SJCRH30 (cell line): ENCODE results near the gene UBE2QL1. TPM values are rescaled to one million over a fixed set of nuclear protein-coding genes. Genes with fewer than 3 reads are reported as not detected.
"Not testable (repeated sequence)": the region's sequence is repeated elsewhere in the genome, so short reads cannot be mapped to it uniquely, and the experiment has no call there.

Experiments used
- DNase-seq, 2 experiments: peaks; one replicate each; pipeline ENCODE4 v3.0.0-alpha.2; 2015 to 2020
- H3K27ac ChIP-seq: fragments of 250-450 bp; sonication (Bioruptor Pico); 2 replicates; pipeline ENCODE4 v1.5.1; 2020; ENCODE audit warnings: mild to moderate bottlenecking, moderate library complexity
- H3K27me3 ChIP-seq: fragments of 250-450 bp; sonication (Bioruptor Pico); 2 replicates; pipeline ENCODE4 v1.5.1; 2020; ENCODE audit warnings: mild to moderate bottlenecking, moderate library complexity
- H3K36me3 ChIP-seq: fragments of 250-450 bp; sonication (Bioruptor Pico); 2 replicates; pipeline ENCODE4 v1.5.1; 2020; ENCODE audit warnings: mild to moderate bottlenecking, moderate library complexity
- H3K4me1 ChIP-seq: fragments of 250-450 bp; sonication (Bioruptor Pico); 2 replicates; pipeline ENCODE4 v1.5.1; 2020; ENCODE audit warnings: mild to moderate bottlenecking, moderate library complexity
- H3K4me3 ChIP-seq: fragments of 250-450 bp; sonication (Bioruptor Pico); 2 replicates; pipeline ENCODE4 v1.5.1; 2020; ENCODE audit warnings: mild to moderate bottlenecking, moderate library complexity
- H3K9me3 ChIP-seq: fragments of 250-450 bp; sonication (Bioruptor Pico); replicated peaks from 2 replicates; pipeline ENCODE4 v1.5.1; 2020; ENCODE audit warnings: mild to moderate bottlenecking, moderate library complexity
- total RNA-seq: library from RNA; depleted of rRNA; stranded (reverse); fragments of >200 nt; shearing (Covaris generic); gene quantifications from 2 replicates; pipeline ENCODE4 v1.2.3, GENCODE V29; 2014

Gene UBE2QL1
- total RNA-seq, 1 experiment from 2014 or later: 0.02 TPM

- no peaks in the 10 kb centered on the region for H3K36me3 ChIP-seq
- no peaks in the 10 kb centered on the region for H3K9me3 ChIP-seq
- H3K4me3 ChIP-seq: no peak overlapping the region
- no peaks in the 10 kb centered on the region for H3K4me1 ChIP-seq
- no peaks in the 10 kb centered on the region for H3K27me3 ChIP-seq
- H3K27ac ChIP-seq: no peak overlapping the region
- no peak for DNase-seq
Measured at GRCh38 chr5:6504677-6505415, 56.2 kb downstream of the UBE2QL1 start.

- no peak for DNase-seq
- H3K27me3 ChIP-seq: no peaks in the 10 kb centered on the region
- no peaks in the 10 kb centered on the region for H3K4me1 ChIP-seq
- H3K9me3 ChIP-seq: no peaks in the 10 kb centered on the region
- H3K36me3 ChIP-seq: no peaks in the 10 kb centered on the region
- no peak overlapping the region for H3K4me3 ChIP-seq
- no peak overlapping the region for H3K27ac ChIP-seq
Measured at GRCh38 chr5:6505416-6505755, 56.7 kb downstream of the UBE2QL1 start.

GRCh38 chr5:6505783-6506557, 57.3 kb downstream of the UBE2QL1 start:
- H3K27me3 ChIP-seq: no peaks in the 10 kb centered on the region

GRCh38 chr5:6506611-6507010, 58.0 kb downstream of the UBE2QL1 start:
- H3K4me1 ChIP-seq: no peaks in the 10 kb centered on the region
- DNase-seq: no peak
- no peak overlapping the region for H3K4me3 ChIP-seq
- H3K27me3 ChIP-seq: no peaks in the 10 kb centered on the region
- H3K9me3 ChIP-seq: no peaks in the 10 kb centered on the region
- no peaks in the 10 kb centered on the region for H3K36me3 ChIP-seq
- no peak overlapping the region for H3K27ac ChIP-seq

More at GRCh38 chr5:6505783-6506557, 57.3 kb downstream of the UBE2QL1 start:
- Histone ChIP-seq H3K4me3 (no peak overlapping the region), H3K36me3 (no peaks in the 10 kb centered on the region), H3K27ac (no peak overlapping the region), H3K4me1 (no peaks in the 10 kb centered on the region), H3K9me3 (no peaks in the 10 kb centered on the region)
- no peak for DNase-seq

GRCh38 chr5:6508931-6509330, 60.3 kb downstream of the UBE2QL1 start:
- H3K27ac ChIP-seq: no peak overlapping the region
- H3K36me3 ChIP-seq: no peaks in the 10 kb centered on the region
- no peak for DNase-seq
- no peaks in the 10 kb centered on the region for H3K4me1 ChIP-seq
- H3K9me3 ChIP-seq: no peaks in the 10 kb centered on the region
- no peaks in the 10 kb centered on the region for H3K27me3 ChIP-seq
- H3K4me3 ChIP-seq: no peak overlapping the region

GRCh38 chr5:6510132-6510531, 61.5 kb downstream of the UBE2QL1 start:
- Histone ChIP-seq H3K4me3 (no peak overlapping the region), H3K9me3 (no peaks in the 10 kb centered on the region), H3K36me3 (no peaks in the 10 kb centered on the region), H3K27me3 (no peaks in the 10 kb centered on the region), H3K4me1 (no peaks in the 10 kb centered on the region), H3K27ac (no peak overlapping the region)
- no peak for DNase-seq

- no peaks in the 10 kb centered on the region for H3K9me3 ChIP-seq
- no peaks in the 10 kb centered on the region for H3K4me1 ChIP-seq
- H3K27me3 ChIP-seq: no peaks in the 10 kb centered on the region
- no peak overlapping the region for H3K27ac ChIP-seq
- H3K4me3 ChIP-seq: no peak overlapping the region
- DNase-seq: no peak
- H3K36me3 ChIP-seq: no peaks in the 10 kb centered on the region
Measured at GRCh38 chr5:6510973-6511372, 62.3 kb downstream of the UBE2QL1 start.

- not testable (repeated sequence) for DNase-seq
Measured at GRCh38 chr5:6515812-6516211, 67.2 kb downstream of the UBE2QL1 start.

GRCh38 chr5:6516823-6517222, 68.2 kb downstream of the UBE2QL1 start:
- no peak for DNase-seq
- no peak overlapping the region for H3K27ac ChIP-seq
- no peak overlapping the region for H3K4me3 ChIP-seq
- no peaks in the 10 kb centered on the region for H3K27me3 ChIP-seq
- no peaks in the 10 kb centered on the region for H3K4me1 ChIP-seq
- H3K36me3 ChIP-seq: no peaks in the 10 kb centered on the region
- H3K9me3 ChIP-seq: no peaks in the 10 kb centered on the region

More at GRCh38 chr5:6515812-6516211, 67.2 kb downstream of the UBE2QL1 start:
- not testable (repeated sequence) for H3K4me1 ChIP-seq, H3K27me3 ChIP-seq, H3K9me3 ChIP-seq, H3K27ac ChIP-seq, H3K36me3 ChIP-seq, H3K4me3 ChIP-seq

- no peak for DNase-seq
- Histone ChIP-seq H3K36me3 (no peaks in the 10 kb centered on the region), H3K4me1 (no peaks in the 10 kb centered on the region), H3K4me3 (no peak overlapping the region), H3K9me3 (no peaks in the 10 kb centered on the region), H3K27ac (no peak overlapping the region), H3K27me3 (no peaks in the 10 kb centered on the region)
Measured at GRCh38 chr5:6517510-6517909, 68.9 kb downstream of the UBE2QL1 start.

- Histone ChIP-seq H3K36me3 (no peaks in the 10 kb centered on the region), H3K9me3 (no peaks in the 10 kb centered on the region), H3K4me3 (no peak overlapping the region), H3K27ac (no peak overlapping the region), H3K27me3 (no peaks in the 10 kb centered on the region), H3K4me1 (no peaks in the 10 kb centered on the region)
- no peak for DNase-seq
Measured at GRCh38 chr5:6518298-6519057, 69.8 kb downstream of the UBE2QL1 start.

GRCh38 chr5:6520201-6520600, 71.5 kb downstream of the UBE2QL1 start:
- Histone ChIP-seq H3K9me3 (no peaks in the 10 kb centered on the region), H3K36me3 (no peaks in the 10 kb centered on the region), H3K27ac (no peak overlapping the region), H3K4me1 (no peaks in the 10 kb centered on the region), H3K27me3 (no peaks in the 10 kb centered on the region), H3K4me3 (no peak overlapping the region)
- DNase-seq: no peak

GRCh38 chr5:6522331-6522730, 73.7 kb downstream of the UBE2QL1 start:
- Histone ChIP-seq H3K36me3 (no peaks in the 10 kb centered on the region), H3K9me3 (no peaks in the 10 kb centered on the region), H3K4me1 (no peaks in the 10 kb centered on the region), H3K4me3 (no peak overlapping the region), H3K27me3 (no peaks in the 10 kb centered on the region), H3K27ac (no peak overlapping the region)
- no peak for DNase-seq

GRCh38 chr5:6522923-6523322, 74.3 kb downstream of the UBE2QL1 start:
- Histone ChIP-seq H3K4me1 (no peaks in the 10 kb centered on the region), H3K27ac (no peak overlapping the region), H3K9me3 (no peaks in the 10 kb centered on the region), H3K36me3 (no peaks in the 10 kb centered on the region), H3K4me3 (no peak overlapping the region), H3K27me3 (no peaks in the 10 kb centered on the region)
- DNase-seq: no peak

- H3K9me3 ChIP-seq: no peaks in the 10 kb centered on the region
- H3K36me3 ChIP-seq: no peaks in the 10 kb centered on the region
- no peak overlapping the region for H3K4me3 ChIP-seq
- no peak for DNase-seq
- H3K4me1 ChIP-seq: no peaks in the 10 kb centered on the region
- H3K27me3 ChIP-seq: no peaks in the 10 kb centered on the region
- no peak overlapping the region for H3K27ac ChIP-seq
Measured at GRCh38 chr5:6525422-6525821, 76.8 kb downstream of the UBE2QL1 start.
